Measurements from ENCODE around the gene IGFBP5.

DNA sequence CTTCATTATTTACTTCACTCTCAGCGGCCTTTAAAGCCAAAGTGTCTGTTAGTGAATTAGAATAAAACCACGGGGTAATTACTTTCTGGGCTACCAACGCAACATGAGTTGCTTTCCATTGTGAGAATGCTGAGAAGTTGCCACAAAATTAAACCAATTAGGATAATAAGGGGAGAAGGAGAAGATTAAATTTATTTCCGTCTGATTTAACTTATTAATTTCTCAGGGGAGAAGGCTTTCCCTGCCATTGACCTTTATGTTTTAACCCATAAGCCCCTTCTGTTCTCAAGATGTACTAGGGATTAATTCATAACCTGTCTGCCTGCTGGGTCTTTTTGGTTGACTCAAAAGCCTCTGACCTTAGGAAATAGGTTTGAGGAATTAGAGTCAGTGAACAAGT, 42.3 kb upstream of the IGFBP5 start:
- TF ChIP-seq, protein P1, sequence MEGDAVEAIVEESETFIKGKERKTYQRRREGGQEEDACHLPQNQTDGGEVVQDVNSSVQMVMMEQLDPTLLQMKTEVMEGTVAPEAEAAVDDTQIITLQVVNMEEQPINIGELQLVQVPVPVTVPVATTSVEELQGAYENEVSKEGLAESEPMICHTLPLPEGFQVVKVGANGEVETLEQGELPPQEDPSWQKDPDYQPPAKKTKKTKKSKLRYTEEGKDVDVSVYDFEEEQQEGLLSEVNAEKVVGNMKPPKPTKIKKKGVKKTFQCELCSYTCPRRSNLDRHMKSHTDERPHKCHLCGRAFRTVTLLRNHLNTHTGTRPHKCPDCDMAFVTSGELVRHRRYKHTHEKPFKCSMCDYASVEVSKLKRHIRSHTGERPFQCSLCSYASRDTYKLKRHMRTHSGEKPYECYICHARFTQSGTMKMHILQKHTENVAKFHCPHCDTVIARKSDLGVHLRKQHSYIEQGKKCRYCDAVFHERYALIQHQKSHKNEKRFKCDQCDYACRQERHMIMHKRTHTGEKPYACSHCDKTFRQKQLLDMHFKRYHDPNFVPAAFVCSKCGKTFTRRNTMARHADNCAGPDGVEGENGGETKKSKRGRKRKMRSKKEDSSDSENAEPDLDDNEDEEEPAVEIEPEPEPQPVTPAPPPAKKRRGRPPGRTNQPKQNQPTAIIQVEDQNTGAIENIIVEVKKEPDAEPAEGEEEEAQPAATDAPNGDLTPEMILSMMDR (IDR thresholded peaks at IDR 0.05 in 2 of 3, conservative IDR thresholded peaks at IDR 0.05 in 1 of 3; ENCODE audit: control insufficient read depth in 2 of 3, extremely low read depth in 1 of 3, insufficient read depth in 1 of 3, low read depth in 3 of 3, low read length in 3 of 3) = no peak
- no peak for TF ChIP-seq POLR2A (IDR thresholded peaks at IDR 0.05; ENCODE audit: low read depth, low read length)
- TF ChIP-seq, protein P2, sequence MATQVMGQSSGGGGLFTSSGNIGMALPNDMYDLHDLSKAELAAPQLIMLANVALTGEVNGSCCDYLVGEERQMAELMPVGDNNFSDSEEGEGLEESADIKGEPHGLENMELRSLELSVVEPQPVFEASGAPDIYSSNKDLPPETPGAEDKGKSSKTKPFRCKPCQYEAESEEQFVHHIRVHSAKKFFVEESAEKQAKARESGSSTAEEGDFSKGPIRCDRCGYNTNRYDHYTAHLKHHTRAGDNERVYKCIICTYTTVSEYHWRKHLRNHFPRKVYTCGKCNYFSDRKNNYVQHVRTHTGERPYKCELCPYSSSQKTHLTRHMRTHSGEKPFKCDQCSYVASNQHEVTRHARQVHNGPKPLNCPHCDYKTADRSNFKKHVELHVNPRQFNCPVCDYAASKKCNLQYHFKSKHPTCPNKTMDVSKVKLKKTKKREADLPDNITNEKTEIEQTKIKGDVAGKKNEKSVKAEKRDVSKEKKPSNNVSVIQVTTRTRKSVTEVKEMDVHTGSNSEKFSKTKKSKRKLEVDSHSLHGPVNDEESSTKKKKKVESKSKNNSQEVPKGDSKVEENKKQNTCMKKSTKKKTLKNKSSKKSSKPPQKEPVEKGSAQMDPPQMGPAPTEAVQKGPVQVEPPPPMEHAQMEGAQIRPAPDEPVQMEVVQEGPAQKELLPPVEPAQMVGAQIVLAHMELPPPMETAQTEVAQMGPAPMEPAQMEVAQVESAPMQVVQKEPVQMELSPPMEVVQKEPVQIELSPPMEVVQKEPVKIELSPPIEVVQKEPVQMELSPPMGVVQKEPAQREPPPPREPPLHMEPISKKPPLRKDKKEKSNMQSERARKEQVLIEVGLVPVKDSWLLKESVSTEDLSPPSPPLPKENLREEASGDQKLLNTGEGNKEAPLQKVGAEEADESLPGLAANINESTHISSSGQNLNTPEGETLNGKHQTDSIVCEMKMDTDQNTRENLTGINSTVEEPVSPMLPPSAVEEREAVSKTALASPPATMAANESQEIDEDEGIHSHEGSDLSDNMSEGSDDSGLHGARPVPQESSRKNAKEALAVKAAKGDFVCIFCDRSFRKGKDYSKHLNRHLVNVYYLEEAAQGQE (IDR thresholded peaks at IDR 0.05; ENCODE audit: low read depth, low read length) = no peak
- no peak for TF ChIP-seq POLR2AphosphoS5 (IDR thresholded peaks at IDR 0.05; ENCODE audit: low read length)
- TF ChIP-seq ZNF24 (IDR thresholded peaks at IDR 0.05) = no peak
- TF ChIP-seq JUND (IDR thresholded peaks at IDR 0.05; ENCODE audit: low read depth, low read length) = no peak

All from GM12878 (cell line).